GM06990 (cell line): ENCODE results near the gene SNAP29.

Source experiments
- DNase-seq: peaks from one replicate; pipeline ENCODE4 v3.0.0-alpha.2; 2011; ENCODE audit not compliant: insufficient read length; ENCODE audit errors: extremely low read depth
- H3K27me3 ChIP-seq: replicated peaks from 2 replicates; pipeline ENCODE4 v1.6.0; 2011; ENCODE audit warnings: low read length; ENCODE audit not compliant: control insufficient read depth, insufficient read depth
- H3K36me3 ChIP-seq: 2 replicates; pipeline ENCODE4 v1.5.1; 2011; ENCODE audit warnings: low read length; ENCODE audit not compliant: control insufficient read depth, insufficient read depth
- H3K4me3 ChIP-seq: replicated peaks from 2 replicates; pipeline ENCODE4 v1.5.1; 2011; ENCODE audit warnings: low read depth, mild to moderate bottlenecking, control low read depth, low read length
- CTCF ChIP-seq: IDR thresholded peaks from 2 replicates; pipeline ENCODE4 v1.5.1; 2011; ENCODE audit warnings: low read length, control low read depth, mild to moderate bottlenecking, inconsistent platforms; ENCODE audit not compliant: insufficient read depth, poor library complexity, severe bottlenecking

SNAP29 gene

GRCh38 chr22:20884454-20884853, 25.6 kb downstream of the SNAP29 start:
- Histone ChIP-seq H3K27me3 (no peaks in the 10 kb centered on the region), H3K4me3 (no peak overlapping the region), H3K36me3 (peaks cover 5% of the 10 kb centered on the region)
- no peak for DNase-seq
- no peak for TF ChIP-seq CTCF

- no peaks in the 10 kb centered on the region for H3K27me3 ChIP-seq
- no peak for DNase-seq
- no peak for TF ChIP-seq CTCF
- H3K36me3 ChIP-seq, result peaks cover 5% of the 10 kb centered on the region
- no peak overlapping the region for H3K4me3 ChIP-seq
Measured at GRCh38 chr22:20885017-20885556, 26.3 kb downstream of the SNAP29 start.

GRCh38 chr22:20885557-20886323, 26.9 kb downstream of the SNAP29 start:
- DNase-seq, result peak; percentile 31
- Histone ChIP-seq H3K36me3 (peaks cover 5% of the 10 kb centered on the region), H3K27me3 (no peaks in the 10 kb centered on the region), H3K4me3 (no peak overlapping the region)
- peak; percentile 77 for TF ChIP-seq CTCF

GRCh38 chr22:20887375-20887774, 28.6 kb downstream of the SNAP29 start:
- no peak overlapping the region for H3K4me3 ChIP-seq
- no peak for DNase-seq
- H3K27me3 ChIP-seq, result no peaks in the 10 kb centered on the region
- no peak for TF ChIP-seq CTCF
- peaks cover 3% of the 10 kb centered on the region for H3K36me3 ChIP-seq

- TF ChIP-seq CTCF, result no peak
- Histone ChIP-seq H3K36me3 (peaks cover 3% of the 10 kb centered on the region), H3K4me3 (no peak overlapping the region), H3K27me3 (no peaks in the 10 kb centered on the region)
- no peak for DNase-seq
Measured at GRCh38 chr22:20889025-20889704, 30.4 kb downstream of the SNAP29 start.
